Gastroesophageal sphincter (tissue), 3 donors: ENCODE results near the gene ARMH2.

Source experiments
- CTCF ChIP-seq, 4 experiments: fragments of 200-600 bp in 2 of 4; fragments of 450-650 bp in 2 of 4; sonication (generic) in 1 of 4; IDR thresholded peaks; one replicate each; pipeline ENCODE4 v1.5.1; 2017 to 2019; ENCODE audit warnings: antibody characterized with exemption in 4 of 4, mild to moderate bottlenecking in 2 of 4, moderate library complexity in 2 of 4
- POLR2AphosphoS5 ChIP-seq: sonication (generic); formaldehyde crosslinking; IDR thresholded peaks from one replicate; pipeline ENCODE4 v1.6.1; 2017; ENCODE audit warnings: antibody characterized with exemption

GRCh38 chr6:24749297-24749696, 49.4 kb downstream of the ARMH2 start:
- TF ChIP-seq CTCF (IDR thresholded peaks at IDR 0.05), result no peak
- no peak for TF ChIP-seq POLR2AphosphoS5
